Left lung (tissue), 10 donors: ENCODE data around the gene C12orf57. TPM values are rescaled to one million over a fixed set of nuclear protein-coding genes. Genes with fewer than 3 reads are reported as not detected.

Experiments used
- ATAC-seq: fragments of 200-7000 bp; cut with Tn5 transposase; one replicate; pipeline ENCODE4 v1.9.1; 2020; ENCODE audit warnings: moderate library complexity
- DNase-seq, 4 donors: peaks; one replicate each; pipeline ENCODE4 v3.0.0-alpha.2; 2013 to 2020
- H3K27ac ChIP-seq, 2 donors: fragments of 200-600 bp; sonication (generic) in 1 of 2; one replicate each; pipeline versions ENCODE4 v1.5.0 to v1.8.0; 2020 to 2021
- H3K27me3 ChIP-seq, 2 donors: fragments of 200-600 bp; sonication (generic) in 1 of 2; one replicate each; pipeline versions ENCODE4 v1.5.0 to v1.8.0; 2020 to 2021
- H3K36me3 ChIP-seq, 2 donors: fragments of 200-600 bp; sonication (generic) in 1 of 2; one replicate each; pipeline versions ENCODE4 v1.5.0 to v1.8.0; 2020 to 2021
- H3K4me1 ChIP-seq, 2 donors: fragments of 200-600 bp; one replicate each; pipeline ENCODE4 v1.8.0; 2021
- H3K4me3 ChIP-seq, 2 donors: fragments of 200-600 bp; sonication (generic) in 1 of 2; one replicate each; pipeline versions ENCODE4 v1.5.0 to v1.8.0; 2020 to 2021; ENCODE audit warnings: mild to moderate bottlenecking in 1 of 2
- H3K9me3 ChIP-seq, 2 donors: fragments of 200-600 bp; sonication (generic) in 1 of 2; one replicate each; pipeline versions ENCODE4 v1.5.0 to v1.8.0; 2020 to 2021
- CTCF ChIP-seq, 2 donors: fragments of 200-600 bp; sonication (generic) in 1 of 2; IDR thresholded peaks; one replicate each; pipeline versions ENCODE4 v1.5.0 to v1.8.0; 2021; ENCODE audit warnings: antibody characterized with exemption in 2 of 2
- intact Hi-C, 2 donors: fragments of 100-400 bp; cut with DNase I; formaldehyde crosslinking; loops; one replicate each; pipeline versions ENCODE4 v1.11.2 to v1.14.2; 2022
- polyA plus RNA-seq, 6 donors: library from polyadenylated mRNA; unstranded; fragments of 120-200 nt; gene quantifications; one replicate each; pipeline ENCODE4 v1.2.1, GENCODE V29; 2013; ENCODE audit not compliant: insufficient read length in 6 of 6
- total RNA-seq, 2 donors: library from RNA; stranded (reverse); fragmentation: NEBNext Ultra II Directional; extraction: Animal tissue kit (Norgen Biotek cat#: 25700); gene quantifications; one replicate each; pipeline ENCODE4 v1.2.1, GENCODE V29; 2021
- donor health status: DM: no; HTN: yes; CAD: no.
- donor health status: DM: no; HTN: no; CAD: no.

C12orf57 gene
- total and polyA plus RNA-seq, 8 donors: 159 to 239 (median 199) TPM

DNA sequence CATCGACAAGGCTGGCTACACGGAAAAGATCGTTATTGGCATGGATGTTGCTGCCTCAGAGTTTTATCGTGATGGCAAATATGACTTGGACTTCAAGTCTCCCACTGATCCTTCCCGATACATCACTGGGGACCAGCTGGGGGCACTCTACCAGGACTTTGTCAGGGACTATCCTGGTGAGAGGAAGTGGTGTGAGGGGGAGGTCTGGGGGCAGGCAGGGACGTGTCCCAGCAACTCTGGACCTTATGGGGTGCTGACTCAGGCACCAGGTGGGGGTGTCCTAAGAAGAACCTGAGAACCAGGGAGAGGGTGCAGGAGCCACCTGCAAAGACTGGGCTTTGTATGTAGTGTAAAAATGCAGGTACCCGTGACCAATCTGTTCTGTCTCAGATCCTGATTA lies 24.2 kb upstream of the C12orf57 start:
- Histone ChIP-seq H3K27me3 (peaks cover 0 to 14% of the 10 kb centered on the region in 2 donors), H3K4me1 (peaks cover 7 to 37% of the 10 kb centered on the region in 2 donors), H3K9me3 (no peaks in the 10 kb centered on the region), H3K36me3 (peaks cover 0 to 26% of the 10 kb centered on the region in 2 donors), H3K4me3 (no peak overlapping the region), H3K27ac (no peak overlapping the region)
- no peak for ATAC-seq
- intact Hi-C loops: no loop called here
- peak in 1 of 4 donors; percentile 9 for DNase-seq
- no peak for TF ChIP-seq CTCF (IDR thresholded peaks at IDR 0.05)

GRCh38 chr12:6921539-6921938 lies 22.3 kb upstream of the C12orf57 start:
- Histone ChIP-seq H3K9me3 (no peaks in the 10 kb centered on the region), H3K27ac (no peak overlapping the region), H3K4me3 (no peak overlapping the region), H3K36me3 (peaks cover 0 to 26% of the 10 kb centered on the region in 2 donors), H3K27me3 (peaks cover 0 to 4% of the 10 kb centered on the region in 2 donors), H3K4me1 (peaks cover 20 to 43% of the 10 kb centered on the region in 2 donors)
- ATAC-seq: no peak
- intact Hi-C loops: loop anchor here in 1 of 2 donors (10.0 kb wide), 1 partner anchor 173 kb away; the partner anchor contains the start of gene C1R
- peak in 1 of 4 donors; percentile 10 for DNase-seq
- no peak for TF ChIP-seq CTCF (IDR thresholded peaks at IDR 0.05)

- Histone ChIP-seq H3K4me3 (no peak overlapping the region), H3K9me3 (no peaks in the 10 kb centered on the region), H3K4me1 (peaks cover 23 to 51% of the 10 kb centered on the region in 2 donors), H3K36me3 (peaks cover 0 to 26% of the 10 kb centered on the region in 2 donors), H3K27me3 (peaks cover 0 to 11% of the 10 kb centered on the region in 2 donors), H3K27ac (peak overlapping the region in 1 of 2 donors; percentile 18)
- intact Hi-C loops: loop anchor here in 1 of 2 donors (10.0 kb wide), 1 partner anchor 173 kb away; the partner anchor contains the start of gene C1R
- ATAC-seq (no peak), DNase-seq (peak in 1 of 4 donors; percentile 29)
- TF ChIP-seq CTCF (IDR thresholded peaks at IDR 0.05): no peak
Observed at GRCh38 chr12:6921996-6922946, 21.6 kb upstream of the C12orf57 start.

GRCh38 chr12:6923003-6923732 lies 20.7 kb upstream of the C12orf57 start:
- TF ChIP-seq CTCF (IDR thresholded peaks at IDR 0.05): no peak
- Histone ChIP-seq H3K4me1 (peaks cover 23 to 53% of the 10 kb centered on the region in 2 donors), H3K27ac (peak overlapping the region in 1 of 2 donors; percentile 18), H3K9me3 (no peaks in the 10 kb centered on the region), H3K36me3 (peaks cover 0 to 20% of the 10 kb centered on the region in 2 donors), H3K4me3 (no peak overlapping the region), H3K27me3 (peaks cover 0 to 18% of the 10 kb centered on the region in 2 donors)
- intact Hi-C loops: loop anchor here in 1 of 2 donors (10.0 kb wide), 1 partner anchor 172 kb away; the partner anchor contains the start of gene C1R
- no peak for DNase-seq
- no peak for ATAC-seq
